Ovary (tissue), 3 donors: ENCODE data around the gene GGN.

ENCODE experiments used
- EP300 ChIP-seq: sonication (generic); formaldehyde crosslinking; IDR thresholded peaks from one replicate; pipeline ENCODE4 v1.6.1; 2017; ENCODE audit warnings: antibody characterized with exemption
- POLR2A ChIP-seq: fragments of 450-650 bp; IDR thresholded peaks from one replicate; pipeline ENCODE4 v1.6.1; 2017; ENCODE audit warnings: antibody characterized with exemption, mild to moderate bottlenecking, moderate library complexity
- TF ChIP-seq, protein P1 (sequence below), 3 donors: fragments of 450-650 bp in 2 of 3; fragments of 200-600 bp in 1 of 3; IDR thresholded peaks; one replicate each; pipeline versions ENCODE4 v1.5.1 to v1.8.0; 2016 to 2022; ENCODE audit warnings: antibody characterized with exemption in 3 of 3, mild to moderate bottlenecking in 1 of 3
- donor health status: DM: no; HTN: no; CAD: no.

DNA sequence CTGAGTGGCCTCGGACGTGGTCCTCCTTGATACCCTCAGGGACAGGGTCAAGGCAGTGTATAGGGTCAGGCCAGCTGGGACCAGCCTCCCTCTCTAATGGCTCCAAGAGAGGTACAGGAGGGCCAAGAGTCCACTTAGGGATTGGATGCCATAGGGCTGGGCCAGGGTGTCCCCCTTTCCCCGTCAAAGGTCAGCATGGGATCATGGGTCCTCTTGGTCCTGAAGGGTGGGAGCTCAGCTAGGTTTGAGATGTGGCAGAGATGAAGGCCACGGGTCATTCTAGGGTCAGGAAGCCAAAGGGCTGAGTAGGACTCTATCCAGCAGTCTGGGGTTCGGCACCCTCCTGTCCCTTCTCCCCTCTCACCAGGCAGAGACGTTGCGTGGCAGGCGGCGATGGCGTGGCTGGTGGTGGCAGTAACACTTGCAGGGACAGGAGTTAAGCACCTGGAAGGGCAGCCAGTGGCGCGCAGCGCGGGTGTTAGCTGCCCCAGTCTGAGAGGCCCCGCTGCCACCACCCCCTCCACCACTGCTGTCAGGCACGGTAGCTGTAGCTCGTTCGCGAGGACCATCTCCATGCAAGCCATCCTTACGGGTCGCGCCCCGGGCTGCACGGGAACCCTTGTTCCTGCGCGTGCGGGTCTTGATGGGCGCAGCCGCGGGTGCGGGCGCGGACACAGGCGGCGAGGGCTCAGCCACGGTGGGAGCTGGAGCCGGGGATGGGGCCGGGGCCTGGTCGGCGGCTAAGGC lies 2.6 kb downstream of the GGN start:
- TF ChIP-seq, protein P1, sequence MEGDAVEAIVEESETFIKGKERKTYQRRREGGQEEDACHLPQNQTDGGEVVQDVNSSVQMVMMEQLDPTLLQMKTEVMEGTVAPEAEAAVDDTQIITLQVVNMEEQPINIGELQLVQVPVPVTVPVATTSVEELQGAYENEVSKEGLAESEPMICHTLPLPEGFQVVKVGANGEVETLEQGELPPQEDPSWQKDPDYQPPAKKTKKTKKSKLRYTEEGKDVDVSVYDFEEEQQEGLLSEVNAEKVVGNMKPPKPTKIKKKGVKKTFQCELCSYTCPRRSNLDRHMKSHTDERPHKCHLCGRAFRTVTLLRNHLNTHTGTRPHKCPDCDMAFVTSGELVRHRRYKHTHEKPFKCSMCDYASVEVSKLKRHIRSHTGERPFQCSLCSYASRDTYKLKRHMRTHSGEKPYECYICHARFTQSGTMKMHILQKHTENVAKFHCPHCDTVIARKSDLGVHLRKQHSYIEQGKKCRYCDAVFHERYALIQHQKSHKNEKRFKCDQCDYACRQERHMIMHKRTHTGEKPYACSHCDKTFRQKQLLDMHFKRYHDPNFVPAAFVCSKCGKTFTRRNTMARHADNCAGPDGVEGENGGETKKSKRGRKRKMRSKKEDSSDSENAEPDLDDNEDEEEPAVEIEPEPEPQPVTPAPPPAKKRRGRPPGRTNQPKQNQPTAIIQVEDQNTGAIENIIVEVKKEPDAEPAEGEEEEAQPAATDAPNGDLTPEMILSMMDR (IDR thresholded peaks at IDR 0.05) = no peak
- TF ChIP-seq POLR2A (no peak), EP300 (no peak)
